ENCODE data around the gene PEX6.

DNA sequence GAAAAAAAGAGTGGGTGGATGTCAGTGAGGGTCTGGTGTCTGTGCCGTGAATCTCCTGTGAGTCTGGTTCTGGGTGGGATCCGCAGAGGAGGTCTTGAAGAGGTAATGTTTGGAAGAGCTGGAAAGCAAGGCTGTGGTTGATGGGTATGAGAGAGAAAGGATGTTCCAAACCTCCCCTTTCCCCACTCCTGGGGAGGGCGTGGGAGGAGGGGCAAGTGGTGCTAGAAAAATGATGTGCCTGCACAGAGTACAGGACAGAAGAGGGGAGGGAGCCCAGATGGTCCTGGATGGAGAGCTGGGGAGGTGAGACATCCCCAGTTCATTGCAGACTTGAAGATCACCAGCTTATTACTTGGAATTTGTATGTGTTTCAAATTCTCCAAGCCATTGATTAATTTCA lies 46.6 kb downstream of the PEX6 start:
- TF ChIP-seq, protein P1, sequence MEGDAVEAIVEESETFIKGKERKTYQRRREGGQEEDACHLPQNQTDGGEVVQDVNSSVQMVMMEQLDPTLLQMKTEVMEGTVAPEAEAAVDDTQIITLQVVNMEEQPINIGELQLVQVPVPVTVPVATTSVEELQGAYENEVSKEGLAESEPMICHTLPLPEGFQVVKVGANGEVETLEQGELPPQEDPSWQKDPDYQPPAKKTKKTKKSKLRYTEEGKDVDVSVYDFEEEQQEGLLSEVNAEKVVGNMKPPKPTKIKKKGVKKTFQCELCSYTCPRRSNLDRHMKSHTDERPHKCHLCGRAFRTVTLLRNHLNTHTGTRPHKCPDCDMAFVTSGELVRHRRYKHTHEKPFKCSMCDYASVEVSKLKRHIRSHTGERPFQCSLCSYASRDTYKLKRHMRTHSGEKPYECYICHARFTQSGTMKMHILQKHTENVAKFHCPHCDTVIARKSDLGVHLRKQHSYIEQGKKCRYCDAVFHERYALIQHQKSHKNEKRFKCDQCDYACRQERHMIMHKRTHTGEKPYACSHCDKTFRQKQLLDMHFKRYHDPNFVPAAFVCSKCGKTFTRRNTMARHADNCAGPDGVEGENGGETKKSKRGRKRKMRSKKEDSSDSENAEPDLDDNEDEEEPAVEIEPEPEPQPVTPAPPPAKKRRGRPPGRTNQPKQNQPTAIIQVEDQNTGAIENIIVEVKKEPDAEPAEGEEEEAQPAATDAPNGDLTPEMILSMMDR (CRISPR knock-in tag; IDR thresholded peaks at IDR 0.05) = no peak
- no peak for TF ChIP-seq ZNF20 (CRISPR knock-in tag; IDR thresholded peaks at IDR 0.05)
- no peak for TF ChIP-seq ZNF12 (CRISPR knock-in tag; IDR thresholded peaks at IDR 0.05)
- TF ChIP-seq, protein P2, sequence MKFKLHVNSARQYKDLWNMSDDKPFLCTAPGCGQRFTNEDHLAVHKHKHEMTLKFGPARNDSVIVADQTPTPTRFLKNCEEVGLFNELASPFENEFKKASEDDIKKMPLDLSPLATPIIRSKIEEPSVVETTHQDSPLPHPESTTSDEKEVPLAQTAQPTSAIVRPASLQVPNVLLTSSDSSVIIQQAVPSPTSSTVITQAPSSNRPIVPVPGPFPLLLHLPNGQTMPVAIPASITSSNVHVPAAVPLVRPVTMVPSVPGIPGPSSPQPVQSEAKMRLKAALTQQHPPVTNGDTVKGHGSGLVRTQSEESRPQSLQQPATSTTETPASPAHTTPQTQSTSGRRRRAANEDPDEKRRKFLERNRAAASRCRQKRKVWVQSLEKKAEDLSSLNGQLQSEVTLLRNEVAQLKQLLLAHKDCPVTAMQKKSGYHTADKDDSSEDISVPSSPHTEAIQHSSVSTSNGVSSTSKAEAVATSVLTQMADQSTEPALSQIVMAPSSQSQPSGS (CRISPR knock-in tag; IDR thresholded peaks at IDR 0.05) = no peak
- no peak for TF ChIP-seq KDM1A (CRISPR knock-in tag; IDR thresholded peaks at IDR 0.05)
- TF ChIP-seq NFRKB (IDR thresholded peaks at IDR 0.05) = no peak
- no peak for TF ChIP-seq SALL1 (CRISPR knock-in tag; IDR thresholded peaks at IDR 0.05)
- TF ChIP-seq, protein P3, sequence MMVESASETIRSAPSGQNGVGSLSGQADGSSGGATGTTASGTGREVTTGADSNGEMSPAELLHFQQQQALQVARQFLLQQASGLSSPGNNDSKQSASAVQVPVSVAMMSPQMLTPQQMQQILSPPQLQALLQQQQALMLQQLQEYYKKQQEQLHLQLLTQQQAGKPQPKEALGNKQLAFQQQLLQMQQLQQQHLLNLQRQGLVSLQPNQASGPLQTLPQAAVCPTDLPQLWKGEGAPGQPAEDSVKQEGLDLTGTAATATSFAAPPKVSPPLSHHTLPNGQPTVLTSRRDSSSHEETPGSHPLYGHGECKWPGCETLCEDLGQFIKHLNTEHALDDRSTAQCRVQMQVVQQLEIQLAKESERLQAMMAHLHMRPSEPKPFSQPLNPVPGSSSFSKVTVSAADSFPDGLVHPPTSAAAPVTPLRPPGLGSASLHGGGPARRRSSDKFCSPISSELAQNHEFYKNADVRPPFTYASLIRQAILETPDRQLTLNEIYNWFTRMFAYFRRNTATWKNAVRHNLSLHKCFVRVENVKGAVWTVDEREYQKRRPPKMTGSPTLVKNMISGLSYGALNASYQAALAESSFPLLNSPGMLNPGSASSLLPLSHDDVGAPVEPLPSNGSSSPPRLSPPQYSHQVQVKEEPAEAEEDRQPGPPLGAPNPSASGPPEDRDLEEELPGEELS (CRISPR knock-in tag; IDR thresholded peaks at IDR 0.05) = no peak
- TF ChIP-seq, protein P4, sequence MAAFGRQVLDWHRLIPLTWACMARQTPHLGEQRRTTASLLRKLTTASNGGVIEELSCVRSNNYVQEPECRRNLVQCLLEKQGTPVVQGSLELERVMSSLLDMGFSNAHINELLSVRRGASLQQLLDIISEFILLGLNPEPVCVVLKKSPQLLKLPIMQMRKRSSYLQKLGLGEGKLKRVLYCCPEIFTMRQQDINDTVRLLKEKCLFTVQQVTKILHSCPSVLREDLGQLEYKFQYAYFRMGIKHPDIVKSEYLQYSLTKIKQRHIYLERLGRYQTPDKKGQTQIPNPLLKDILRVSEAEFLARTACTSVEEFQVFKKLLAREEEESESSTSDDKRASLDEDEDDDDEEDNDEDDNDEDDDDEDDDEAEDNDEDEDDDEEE (CRISPR knock-in tag; IDR thresholded peaks at IDR 0.05) = no peak
- TF ChIP-seq, protein P5, sequence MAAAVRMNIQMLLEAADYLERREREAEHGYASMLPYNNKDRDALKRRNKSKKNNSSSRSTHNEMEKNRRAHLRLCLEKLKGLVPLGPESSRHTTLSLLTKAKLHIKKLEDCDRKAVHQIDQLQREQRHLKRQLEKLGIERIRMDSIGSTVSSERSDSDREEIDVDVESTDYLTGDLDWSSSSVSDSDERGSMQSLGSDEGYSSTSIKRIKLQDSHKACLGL (CRISPR knock-in tag; IDR thresholded peaks at IDR 0.05) = no peak
- TF ChIP-seq, protein P6, sequence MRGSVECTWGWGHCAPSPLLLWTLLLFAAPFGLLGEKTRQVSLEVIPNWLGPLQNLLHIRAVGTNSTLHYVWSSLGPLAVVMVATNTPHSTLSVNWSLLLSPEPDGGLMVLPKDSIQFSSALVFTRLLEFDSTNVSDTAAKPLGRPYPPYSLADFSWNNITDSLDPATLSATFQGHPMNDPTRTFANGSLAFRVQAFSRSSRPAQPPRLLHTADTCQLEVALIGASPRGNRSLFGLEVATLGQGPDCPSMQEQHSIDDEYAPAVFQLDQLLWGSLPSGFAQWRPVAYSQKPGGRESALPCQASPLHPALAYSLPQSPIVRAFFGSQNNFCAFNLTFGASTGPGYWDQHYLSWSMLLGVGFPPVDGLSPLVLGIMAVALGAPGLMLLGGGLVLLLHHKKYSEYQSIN (CRISPR knock-in tag; IDR thresholded peaks at IDR 0.05; ENCODE audit: borderline replicate concordance) = no peak

All from HepG2 (cell line).